Neuronal stem cell (in vitro differentiated cells): ENCODE results near the gene RPL38.

Experiments
- DNase-seq: peaks from one replicate; pipeline ENCODE4 v3.0.0-alpha.2; 2013; ENCODE audit warnings: low spot score
- H2AFZ ChIP-seq: one replicate; pipeline ENCODE4 v1.6.1; 2013; ENCODE audit warnings: mild to moderate bottlenecking, low read length, inconsistent platforms
- H2AK5ac ChIP-seq: 2 replicates; pipeline ENCODE4 v1.6.1; 2013; ENCODE audit warnings: low read depth, mild to moderate bottlenecking, inconsistent platforms, low read length, moderate library complexity, mixed read lengths
- H2BK120ac ChIP-seq: 2 replicates; pipeline ENCODE4 v1.6.1; 2013; ENCODE audit warnings: low read depth, mild to moderate bottlenecking, inconsistent platforms, low read length, moderate library complexity, mixed read lengths
- H2BK12ac ChIP-seq: one replicate; pipeline ENCODE4 v1.6.1; 2013; ENCODE audit warnings: low read length, inconsistent platforms
- H2BK15ac ChIP-seq: 2 replicates; pipeline ENCODE4 v1.6.1; 2013; ENCODE audit warnings: mild to moderate bottlenecking, low read length, inconsistent platforms, mixed read lengths
- H2BK5ac ChIP-seq: one replicate; pipeline ENCODE4 v1.6.1; 2013; ENCODE audit warnings: inconsistent platforms, mild to moderate bottlenecking, low read length, moderate library complexity
- H3K14ac ChIP-seq: one replicate; pipeline ENCODE4 v1.6.1; 2013; ENCODE audit warnings: low read length, inconsistent platforms
- H3K18ac ChIP-seq: 2 replicates; pipeline ENCODE4 v1.6.1; 2013; ENCODE audit warnings: low read length, inconsistent platforms
- H3K23ac ChIP-seq: 2 replicates; pipeline ENCODE4 v1.6.1; 2013; ENCODE audit warnings: low read depth, mild to moderate bottlenecking, mixed read lengths, low read length, inconsistent platforms; ENCODE audit not compliant: poor library complexity
- H3K27ac ChIP-seq: replicated peaks from 3 replicates; pipeline ENCODE4 v1.5.1; 2013; ENCODE audit warnings: low read length, inconsistent platforms
- H3K27me3 ChIP-seq, 3 experiments: 2 replicates each; pipeline ENCODE4 v1.6.1; 2013; ENCODE audit warnings: low read length in 3 of 3, mild to moderate bottlenecking in 2 of 3, inconsistent platforms in 1 of 3, low read depth in 1 of 3, mixed read lengths in 1 of 3, moderate library complexity in 1 of 3; ENCODE audit not compliant: control insufficient read depth in 3 of 3, insufficient read depth in 3 of 3
- H3K36me3 ChIP-seq, 2 donors: replicated peaks in 1 of 2; 2 replicates each; pipeline ENCODE4 v1.6.1; 2013; ENCODE audit warnings: low read length in 2 of 2; ENCODE audit not compliant: control insufficient read depth in 2 of 2, insufficient read depth in 2 of 2
- H3K4ac ChIP-seq: 2 replicates; pipeline ENCODE4 v1.6.1; 2013; ENCODE audit warnings: inconsistent platforms, mild to moderate bottlenecking, low read length, moderate library complexity
- H3K4me1 ChIP-seq, 2 donors: 1 replicate in 1 of 2; 2 replicates in 1 of 2; pipeline ENCODE4 v1.6.1; 2013; ENCODE audit warnings: low read length in 2 of 2, low read depth in 1 of 2; ENCODE audit not compliant: control insufficient read depth in 2 of 2, insufficient read depth in 1 of 2
- H3K4me2 ChIP-seq: one replicate; pipeline ENCODE4 v1.6.1; 2013; ENCODE audit warnings: mild to moderate bottlenecking, low read length, inconsistent platforms; ENCODE audit not compliant: insufficient read depth, poor library complexity, severe bottlenecking
- H3K4me3 ChIP-seq, 2 donors: 2 replicates each; pipeline ENCODE4 v1.5.1; 2013; ENCODE audit warnings: low read length in 2 of 2, mild to moderate bottlenecking in 2 of 2, inconsistent platforms in 1 of 2, moderate library complexity in 1 of 2
- H3K79me1 ChIP-seq: one replicate; pipeline ENCODE4 v1.6.1; 2013; ENCODE audit warnings: low read depth, mild to moderate bottlenecking, inconsistent platforms, low read length, moderate library complexity
- H3K9ac ChIP-seq: one replicate; pipeline ENCODE4 v1.6.1; 2013; ENCODE audit warnings: mild to moderate bottlenecking, low read depth, low read length, inconsistent platforms; ENCODE audit not compliant: poor library complexity
- H3K9me3 ChIP-seq, 2 donors: replicated peaks in 1 of 2; 2 replicates each; pipeline versions ENCODE3 to v1.6.1; 2013; ENCODE audit warnings: low read length in 2 of 2, mild to moderate bottlenecking in 2 of 2, inconsistent platforms in 1 of 2, low read depth in 1 of 2, mixed read lengths in 1 of 2, moderate library complexity in 1 of 2; ENCODE audit not compliant: control insufficient read depth in 2 of 2, insufficient read depth in 1 of 2
- H4K8ac ChIP-seq: one replicate; pipeline ENCODE4 v1.6.1; 2013; ENCODE audit warnings: low read depth, mild to moderate bottlenecking, inconsistent platforms, low read length, moderate library complexity
- H4K91ac ChIP-seq: one replicate; pipeline ENCODE4 v1.6.1; 2013; ENCODE audit warnings: low read length, low read depth, mild to moderate bottlenecking, inconsistent platforms; ENCODE audit not compliant: poor library complexity
- WGBS, 2 donors: extraction: QIAGEN DNeasy Blood & Tissue Kit; methylation state at CpG; one replicate each; pipeline ENCODE4 v1.1.7; 2013; ENCODE audit warnings: missing lambda C conversion rate in 2 of 2, mixed read lengths in 1 of 2; ENCODE audit not compliant: insufficient read length in 2 of 2, insufficient replicate concordance in 1 of 2; ENCODE audit errors: extremely low coverage in 2 of 2; 5-methylcytosine and 5-hydroxymethylcytosine counted together

Gene RPL38

GRCh38 chr17:74202938-74203337 lies 540 bp upstream of the RPL38 start:
- no CpG with 5 or more reads among the region's 15 CpGs for WGBS, 2 donors

GRCh38 chr17:74204474-74204873 lies 996 bp downstream of the RPL38 start:
- H3K79me1 ChIP-seq: peaks cover 6% of the 10 kb centered on the region
- no peak overlapping the region for H2AK5ac ChIP-seq
- H3K4me3 ChIP-seq: peak overlapping the region; percentile 86 to 97
- H2BK120ac ChIP-seq: no peak overlapping the region
- no CpG with 5 or more reads among the region's 14 CpGs for WGBS, 2 donors
- H3K9me3 ChIP-seq: no peaks in the 10 kb centered on the region
- no peak overlapping the region for H3K27ac ChIP-seq
- H3K4ac ChIP-seq: no peak overlapping the region
- H3K9ac ChIP-seq: no peak overlapping the region
- H3K18ac ChIP-seq: no peak overlapping the region
- DNase-seq: no peak
- H3K4me1 ChIP-seq: peaks cover 5 to 25% of the 10 kb centered on the region in 2 donors
- H2BK12ac ChIP-seq: no peak overlapping the region
- no peak overlapping the region for H3K23ac ChIP-seq
- H2AFZ ChIP-seq: no peak overlapping the region
- H3K14ac ChIP-seq: no peak overlapping the region
- H4K91ac ChIP-seq: no peak overlapping the region
- no peak overlapping the region for H4K8ac ChIP-seq
- peaks cover 0 to 14% (median 5%) of the 10 kb centered on the region in 3 experiments for H3K27me3 ChIP-seq
- H3K4me2 ChIP-seq: peak overlapping the region; percentile 76
- H3K36me3 ChIP-seq: peaks cover 31 to 53% of the 10 kb centered on the region in 2 donors
- H2BK15ac ChIP-seq: no peak overlapping the region
- H2BK5ac ChIP-seq: no peak overlapping the region

More at GRCh38 chr17:74202938-74203337, 540 bp upstream of the RPL38 start:
- H2BK12ac ChIP-seq: no peak overlapping the region
- H2BK5ac ChIP-seq: no peak overlapping the region
- peak overlapping the region; percentile 53 for H4K8ac ChIP-seq
- no peak overlapping the region for H3K14ac ChIP-seq
- peaks cover 5 to 17% of the 10 kb centered on the region in 2 donors for H3K4me1 ChIP-seq
- peak overlapping the region; percentile 77 for H2AK5ac ChIP-seq
- H4K91ac ChIP-seq: no peak overlapping the region
- peak overlapping the region; percentile 35 for H3K4me2 ChIP-seq
- H2AFZ ChIP-seq: peak overlapping the region; percentile 90
- no peak overlapping the region for H3K27ac ChIP-seq
- peak overlapping the region; percentile 83 for H3K18ac ChIP-seq
- H3K23ac ChIP-seq: no peak overlapping the region
- H3K9ac ChIP-seq: peak overlapping the region; percentile 7
- peak overlapping the region; percentile 55 for H2BK15ac ChIP-seq
- H3K27me3 ChIP-seq: peaks cover 0 to 24% (median 5%) of the 10 kb centered on the region in 3 experiments
- peak; percentile 36 for DNase-seq
- H3K9me3 ChIP-seq: no peaks in the 10 kb centered on the region
- no peak overlapping the region for H3K4ac ChIP-seq
- no peak overlapping the region for H2BK120ac ChIP-seq
- peaks cover 6% of the 10 kb centered on the region for H3K79me1 ChIP-seq
- H3K36me3 ChIP-seq: peaks cover 20 to 38% of the 10 kb centered on the region in 2 donors
- peak overlapping the region in 1 of 2 donors; percentile 21 for H3K4me3 ChIP-seq

GRCh38 chr17:74205274-74205673 lies 1.8 kb downstream of the RPL38 start:
- Histone ChIP-seq H3K4me2 (no peak overlapping the region), H3K27ac (no peak overlapping the region), H4K91ac (no peak overlapping the region), H2BK12ac (no peak overlapping the region), H3K36me3 (peaks cover 35 to 61% of the 10 kb centered on the region in 2 donors), H3K4me1 (peaks cover 5 to 30% of the 10 kb centered on the region in 2 donors), H3K14ac (no peak overlapping the region), H3K9ac (no peak overlapping the region), H2AFZ (no peak overlapping the region), H3K23ac (no peak overlapping the region), H2BK5ac (no peak overlapping the region), H3K4ac (no peak overlapping the region), H2BK15ac (no peak overlapping the region), H4K8ac (no peak overlapping the region), H2AK5ac (no peak overlapping the region), H2BK120ac (no peak overlapping the region), H3K18ac (no peak overlapping the region), H3K79me1 (peaks cover 6% of the 10 kb centered on the region), H3K4me3 (no peak overlapping the region), H3K27me3 (peaks cover 0 to 14% (median 0%) of the 10 kb centered on the region in 3 experiments), H3K9me3 (no peaks in the 10 kb centered on the region)
- WGBS, 2 donors: no CpG with 5 or more reads among the region's 3 CpGs
- DNase-seq: no peak

GRCh38 chr17:74206332-74206818 lies 2.9 kb downstream of the RPL38 start:
- no peak for DNase-seq
- Histone ChIP-seq H2BK120ac (no peak overlapping the region), H2BK15ac (no peak overlapping the region), H3K23ac (no peak overlapping the region), H3K9ac (no peak overlapping the region), H3K4me3 (no peak overlapping the region), H3K79me1 (peaks cover 9% of the 10 kb centered on the region), H3K36me3 (peaks cover 35 to 62% of the 10 kb centered on the region in 2 donors), H3K18ac (no peak overlapping the region), H3K14ac (no peak overlapping the region), H2BK12ac (no peak overlapping the region), H2AK5ac (no peak overlapping the region), H3K4me2 (no peak overlapping the region), H2BK5ac (no peak overlapping the region), H3K27ac (no peak overlapping the region), H3K9me3 (no peaks in the 10 kb centered on the region), H4K91ac (no peak overlapping the region), H3K4ac (no peak overlapping the region), H4K8ac (no peak overlapping the region), H3K4me1 (peaks cover 14 to 41% of the 10 kb centered on the region in 2 donors), H3K27me3 (peaks cover 0 to 5% (median 0%) of the 10 kb centered on the region in 3 experiments), H2AFZ (no peak overlapping the region)
- WGBS, 2 donors: no CpG with 5 or more reads among the region's 5 CpGs
